ENCODE results near the gene DCST2. TPM values are rescaled to one million over a fixed set of nuclear protein-coding genes. Genes with fewer than 3 reads are reported as not detected.

DCST2 gene
- polyA plus RNA-seq, 4 donors: 1.9 to 27.1 (median 10.6) TPM

DNA sequence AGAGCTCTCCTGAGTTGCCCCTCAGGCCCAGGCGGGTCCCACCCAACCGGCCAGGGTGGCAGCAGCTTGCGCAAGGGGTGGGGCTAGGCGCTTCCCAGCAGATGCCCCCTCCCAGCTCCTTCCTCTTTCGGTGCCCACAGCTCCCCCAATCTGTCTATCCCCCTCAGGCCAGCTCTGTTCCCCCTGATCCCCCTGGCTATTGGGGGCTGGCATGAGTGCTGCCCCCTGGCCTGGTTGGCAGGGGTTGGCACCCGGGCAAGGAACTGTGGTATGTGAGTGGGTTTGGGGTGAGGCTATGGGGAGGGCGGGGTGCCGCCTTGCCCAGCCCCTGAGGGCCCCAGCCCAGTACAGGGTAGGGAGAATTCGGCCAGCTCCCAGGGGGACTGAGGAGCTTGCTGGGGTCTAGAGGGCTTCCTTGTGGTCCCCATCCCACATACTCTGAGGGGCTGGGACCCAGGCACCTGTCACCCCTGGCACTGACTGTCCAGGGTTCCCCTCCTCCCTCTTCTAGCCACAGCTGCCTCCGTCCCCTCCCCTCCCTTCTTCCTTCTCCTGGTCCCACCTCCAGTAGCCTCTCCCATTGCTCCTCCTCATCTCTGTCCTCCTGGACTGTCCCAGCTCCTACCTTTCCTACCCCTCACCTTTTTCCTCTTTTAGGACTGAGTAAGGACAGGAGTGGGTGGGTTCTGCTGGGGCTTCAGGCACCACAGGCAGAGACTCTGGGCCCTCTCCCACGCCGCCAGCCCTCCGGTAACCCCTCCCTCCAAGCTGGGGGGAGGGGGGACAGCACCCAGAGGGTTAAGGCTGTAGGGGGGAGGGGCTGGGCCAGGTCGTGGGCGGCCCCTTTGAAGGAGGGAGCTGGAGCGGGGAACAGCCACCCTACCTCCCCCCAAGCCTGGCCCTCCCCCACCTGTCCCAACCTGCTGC, 25.3 kb downstream of the DCST2 start:
- Histone ChIP-seq H3K4me3 (ENCODE audit: low read depth in 1 of 3, low read length in 3 of 3) (peak overlapping the region; percentile 23 to 60 (median 30)), H3K36me3 (ENCODE audit: control insufficient read depth in 3 of 3, insufficient read depth in 2 of 3, low read depth in 1 of 3, low read length in 3 of 3) (peaks cover 0 to 86% (median 4%) of the 10 kb centered on the region in 3 donors), H3K4me1 (ENCODE audit: control insufficient read depth in 3 of 3, insufficient read depth in 2 of 3, low read depth in 1 of 3, low read length in 2 of 3) (peaks cover 7 to 91% (median 41%) of the 10 kb centered on the region in 3 donors), H3K27ac (ENCODE audit: low read depth in 1 of 3, low read length in 2 of 3) (peak overlapping the region; percentile 64 to 96 (median 95)), H3K27me3 (ENCODE audit: control insufficient read depth in 3 of 3, insufficient read depth in 3 of 3, low read length in 3 of 3) (no peaks in the 10 kb centered on the region), H3K9me3 (ENCODE audit: control insufficient read depth in 2 of 2, insufficient read depth in 1 of 2, low read depth in 1 of 2, low read length in 1 of 2) (no peaks in the 10 kb centered on the region)
- FAIRE-seq (no peak), DNase-seq (peak in 1 of 2 donors; percentile 83)
- WGBS, 3 donors: 4 to 44% (median 44%) methylated on average over 12 to 16 of the region's 16 CpGs

DNA sequence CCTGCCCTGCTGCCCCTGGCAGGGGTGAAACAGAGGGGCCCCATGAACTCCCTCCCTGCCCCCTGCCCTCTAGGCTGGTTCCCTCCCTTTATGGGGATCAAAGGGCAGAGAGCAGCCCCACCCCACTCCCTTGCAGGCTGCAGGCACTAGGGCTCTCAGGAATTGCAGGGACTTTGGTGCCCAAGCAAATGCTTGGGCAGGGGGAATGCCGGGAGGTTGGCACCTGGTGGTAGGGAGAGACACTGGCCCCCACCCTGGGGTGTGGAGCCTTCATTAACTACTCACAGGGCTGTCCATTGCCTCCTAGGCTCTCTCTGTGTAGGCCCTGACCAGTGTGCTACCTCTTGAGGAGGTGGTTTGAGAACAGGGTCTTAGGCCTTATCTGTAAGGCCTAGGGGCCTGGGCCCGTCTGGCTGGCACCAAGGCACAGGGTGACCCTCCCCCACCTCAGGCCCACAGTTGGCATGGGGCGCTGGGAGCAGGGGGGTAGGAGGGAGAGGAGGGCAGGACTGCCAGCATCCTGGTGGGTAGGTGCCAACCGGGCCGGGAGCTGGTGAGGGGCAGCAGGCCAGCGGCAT, 26.2 kb downstream of the DCST2 start:
- Histone ChIP-seq H3K36me3 (ENCODE audit: control insufficient read depth in 3 of 3, insufficient read depth in 2 of 3, low read depth in 1 of 3, low read length in 3 of 3) (peaks cover 0 to 77% (median 4%) of the 10 kb centered on the region in 3 donors), H3K4me3 (ENCODE audit: low read depth in 1 of 3, low read length in 3 of 3) (peak overlapping the region in 2 of 3 donors; percentile 23 to 60), H3K9me3 (ENCODE audit: control insufficient read depth in 2 of 2, insufficient read depth in 1 of 2, low read depth in 1 of 2, low read length in 1 of 2) (no peaks in the 10 kb centered on the region), H3K27ac (ENCODE audit: low read depth in 1 of 3, low read length in 2 of 3) (peak overlapping the region; percentile 68 to 96 (median 95)), H3K27me3 (ENCODE audit: control insufficient read depth in 3 of 3, insufficient read depth in 3 of 3, low read length in 3 of 3) (no peaks in the 10 kb centered on the region), H3K4me1 (ENCODE audit: control insufficient read depth in 3 of 3, insufficient read depth in 2 of 3, low read depth in 1 of 3, low read length in 2 of 3) (peaks cover 7 to 81% (median 36%) of the 10 kb centered on the region in 3 donors)
- FAIRE-seq: no peak
- WGBS, 3 donors: 19 to 55% (median 47%) methylated on average over 6 of the region's 6 CpGs
- peak; percentile 82 to 99 for DNase-seq

DNA sequence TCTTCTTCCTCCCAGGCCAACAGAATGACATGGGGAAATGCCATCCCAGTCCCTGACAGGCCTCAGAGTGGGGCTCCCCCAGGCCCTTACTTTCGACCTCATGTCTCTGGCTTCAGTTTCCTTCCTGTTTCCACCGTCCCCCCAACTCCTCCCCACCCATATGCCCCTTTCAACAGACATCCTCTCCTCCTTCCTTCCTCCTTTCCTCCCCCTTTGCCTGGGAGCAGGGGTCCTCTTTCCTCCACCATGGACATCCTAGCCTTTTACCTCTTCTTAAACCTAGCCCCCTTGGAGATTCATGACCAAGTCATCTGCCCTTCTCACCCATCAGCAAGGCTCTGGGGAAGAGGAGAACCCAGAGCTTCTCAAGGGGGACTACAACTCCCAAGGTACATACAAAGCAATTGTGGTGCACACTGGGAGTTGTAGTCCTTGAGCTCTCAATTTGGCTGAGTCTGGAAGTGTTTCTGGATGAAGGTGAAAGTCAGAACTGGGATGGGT, 26.9 kb downstream of the DCST2 start:
- no peak for DNase-seq
- Histone ChIP-seq H3K36me3 (ENCODE audit: control insufficient read depth in 3 of 3, insufficient read depth in 2 of 3, low read depth in 1 of 3, low read length in 3 of 3) (peaks cover 0 to 70% (median 4%) of the 10 kb centered on the region in 3 donors), H3K9me3 (ENCODE audit: control insufficient read depth in 2 of 2, insufficient read depth in 1 of 2, low read depth in 1 of 2, low read length in 1 of 2) (no peaks in the 10 kb centered on the region), H3K4me3 (ENCODE audit: low read depth in 1 of 3, low read length in 3 of 3) (no peak overlapping the region), H3K27ac (ENCODE audit: low read depth in 1 of 3, low read length in 2 of 3) (peak overlapping the region; percentile 68 to 99 (median 96)), H3K27me3 (ENCODE audit: control insufficient read depth in 3 of 3, insufficient read depth in 3 of 3, low read length in 3 of 3) (no peaks in the 10 kb centered on the region), H3K4me1 (ENCODE audit: control insufficient read depth in 3 of 3, insufficient read depth in 2 of 3, low read depth in 1 of 3, low read length in 2 of 3) (peaks cover 7 to 74% (median 30%) of the 10 kb centered on the region in 3 donors)
- FAIRE-seq: no peak
- WGBS, 3 donors: 0 to 17% (median 11%) methylated on average over 2 of the region's 2 CpGs

DNA sequence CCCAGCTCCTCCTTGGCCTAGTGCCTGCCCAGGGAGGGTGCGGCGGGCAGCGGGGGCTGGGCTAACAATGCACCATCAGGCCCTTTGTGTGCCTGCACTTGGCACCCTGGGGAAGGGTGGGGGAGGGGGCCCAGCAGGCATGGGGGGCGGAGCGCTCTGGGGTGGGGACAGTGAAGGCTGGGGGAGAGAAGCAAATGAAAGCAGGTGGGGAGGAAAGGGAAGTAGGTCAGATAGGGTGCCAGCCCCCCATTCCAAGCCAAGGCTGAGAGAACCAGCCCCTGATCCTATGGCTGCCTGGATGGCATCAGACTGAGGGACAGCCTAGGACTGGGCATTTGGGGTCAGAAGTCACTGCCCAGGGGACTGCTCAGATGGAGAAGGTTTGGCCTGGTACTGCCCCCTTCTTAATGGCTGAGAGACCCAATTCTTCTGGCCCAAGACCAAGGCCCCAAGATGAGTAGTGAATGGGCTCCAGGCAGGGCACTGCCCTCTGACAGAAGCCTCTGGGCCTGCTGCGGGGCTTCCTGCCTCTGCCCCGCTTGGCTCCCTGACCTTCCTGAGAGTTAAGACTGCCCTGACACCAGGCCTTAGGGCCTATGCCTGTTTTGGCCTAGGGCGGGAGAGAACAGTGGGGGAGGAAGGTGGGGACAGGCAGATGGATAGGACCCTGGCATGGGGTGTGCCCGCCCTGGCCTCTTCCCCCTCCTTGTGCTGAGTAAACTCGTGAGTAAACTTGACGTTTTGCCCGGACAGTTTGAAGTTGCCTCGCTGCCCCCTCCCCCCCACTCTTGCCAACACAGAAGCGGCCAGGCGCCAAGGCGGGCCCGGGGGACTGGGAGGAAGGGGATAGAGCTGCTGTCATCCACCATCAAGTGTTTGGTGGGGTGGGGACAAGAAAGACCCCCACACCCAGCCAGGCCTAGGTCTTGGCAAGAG, 28.2 kb downstream of the DCST2 start:
- FAIRE-seq: no peak
- 14 to 41% (median 33%) methylated on average over 16 to 17 of the region's 17 CpGs for WGBS, 3 donors
- peaks cover 7 to 61% (median 19%) of the 10 kb centered on the region in 3 donors for H3K4me1 ChIP-seq (ENCODE audit: control insufficient read depth in 3 of 3, insufficient read depth in 2 of 3, low read depth in 1 of 3, low read length in 2 of 3)

DNA sequence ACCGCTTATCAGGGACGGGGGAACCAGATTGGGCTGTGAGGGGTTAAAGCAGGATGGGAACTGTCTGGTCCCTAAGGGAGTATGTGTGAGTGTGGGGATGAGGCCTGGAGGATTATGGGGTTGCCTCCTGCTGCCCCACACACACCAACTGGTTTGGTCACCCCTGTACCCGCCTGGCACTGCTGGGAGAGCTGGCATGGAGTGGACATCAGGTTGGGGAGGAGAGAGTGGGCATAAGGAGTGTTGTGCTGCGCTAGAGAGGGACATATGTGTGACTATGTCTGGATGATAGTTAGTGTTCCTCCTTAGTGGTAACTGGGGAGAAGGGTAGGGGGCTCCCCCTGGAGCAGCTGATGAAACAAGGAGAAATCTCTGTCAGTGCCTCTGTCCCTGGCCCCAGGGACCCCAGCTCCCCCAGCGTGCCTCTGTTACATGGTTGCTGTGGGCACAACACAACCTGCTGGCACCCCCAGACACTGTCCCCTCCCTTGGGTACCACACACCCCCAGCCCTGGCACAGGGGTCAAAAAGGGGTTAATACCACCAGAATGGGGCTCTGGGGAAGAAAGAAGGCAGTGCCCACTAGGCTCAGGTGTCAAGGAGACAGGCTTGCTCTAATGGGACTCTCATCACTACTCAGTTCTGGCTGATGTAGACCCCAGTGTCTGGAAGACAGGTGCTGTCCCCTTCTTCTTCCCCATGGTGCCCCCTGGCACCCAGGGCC, 29.1 kb downstream of the DCST2 start:
- peak overlapping the region; percentile 70 to 88 (median 77) for H3K4me3 ChIP-seq (ENCODE audit: low read depth in 1 of 3, low read length in 3 of 3)
- H3K9me3 ChIP-seq (ENCODE audit: control insufficient read depth in 2 of 2, insufficient read depth in 1 of 2, low read depth in 1 of 2, low read length in 1 of 2): no peaks in the 10 kb centered on the region
- no peaks in the 10 kb centered on the region for H3K27me3 ChIP-seq (ENCODE audit: control insufficient read depth in 3 of 3, insufficient read depth in 3 of 3, low read length in 3 of 3)
- peak overlapping the region; percentile 96 to 99 (median 98) for H3K27ac ChIP-seq (ENCODE audit: low read depth in 1 of 3, low read length in 2 of 3)
- DNase-seq (no peak), FAIRE-seq (no peak)
- H3K4me1 ChIP-seq (ENCODE audit: control insufficient read depth in 3 of 3, insufficient read depth in 2 of 3, low read depth in 1 of 3, low read length in 2 of 3): peaks cover 8 to 61% (median 21%) of the 10 kb centered on the region in 3 donors
- peaks cover 0 to 48% (median 0%) of the 10 kb centered on the region in 3 donors for H3K36me3 ChIP-seq (ENCODE audit: control insufficient read depth in 3 of 3, insufficient read depth in 2 of 3, low read depth in 1 of 3, low read length in 3 of 3)
- 9 to 30% (median 27%) methylated on average over 4 to 5 of the region's 5 CpGs for WGBS, 3 donors

More for the DNA sequence above, 28.2 kb downstream of the DCST2 start:
- H3K9me3 ChIP-seq (ENCODE audit: control insufficient read depth in 2 of 2, insufficient read depth in 1 of 2, low read depth in 1 of 2, low read length in 1 of 2): no peaks in the 10 kb centered on the region
- H3K4me3 ChIP-seq (ENCODE audit: low read depth in 1 of 3, low read length in 3 of 3): peak overlapping the region; percentile 4 to 88 (median 77)
- H3K27me3 ChIP-seq (ENCODE audit: control insufficient read depth in 3 of 3, insufficient read depth in 3 of 3, low read length in 3 of 3): no peaks in the 10 kb centered on the region
- peak in 1 of 2 donors; percentile 81 for DNase-seq
- peak overlapping the region; percentile 96 to 99 (median 98) for H3K27ac ChIP-seq (ENCODE audit: low read depth in 1 of 3, low read length in 2 of 3)
- peaks cover 0 to 57% (median 0%) of the 10 kb centered on the region in 3 donors for H3K36me3 ChIP-seq (ENCODE audit: control insufficient read depth in 3 of 3, insufficient read depth in 2 of 3, low read depth in 1 of 3, low read length in 3 of 3)

DNA sequence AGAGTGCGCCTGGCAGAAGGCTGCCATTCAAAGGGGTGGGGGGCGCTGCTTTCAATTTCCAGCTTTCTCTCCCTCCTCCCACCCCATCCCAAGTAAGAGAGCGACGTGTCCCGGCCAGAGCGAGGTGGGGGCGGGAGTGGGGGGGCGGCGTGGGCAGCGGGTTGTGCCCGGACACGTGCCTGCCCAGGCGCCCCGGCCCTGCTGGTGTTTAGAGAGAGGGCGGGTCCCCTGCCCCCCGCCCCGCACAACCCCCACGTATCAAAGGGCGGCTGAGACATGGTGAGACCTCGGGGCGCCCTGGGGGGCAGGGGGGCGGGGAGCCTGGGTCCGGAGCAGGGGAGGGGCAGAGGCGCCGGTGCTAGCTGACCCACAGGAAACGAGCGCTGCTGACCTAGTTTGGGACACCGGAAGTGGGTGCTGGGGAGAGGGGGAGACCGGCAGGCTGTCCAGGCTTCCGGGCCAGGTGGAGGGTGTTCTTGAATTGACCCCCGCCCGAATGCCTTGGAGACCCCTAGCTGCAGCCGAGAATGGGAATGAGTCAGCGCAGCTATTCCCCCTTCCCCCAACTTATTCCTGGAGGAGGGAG, 29.7 kb downstream of the DCST2 start:
- no peak for FAIRE-seq
- 1 to 5% (median 1%) methylated on average over 25 to 34 of the region's 34 CpGs for WGBS, 3 donors
- DNase-seq: peak; percentile 74 to 88
- no peaks in the 10 kb centered on the region for H3K27me3 ChIP-seq (ENCODE audit: control insufficient read depth in 3 of 3, insufficient read depth in 3 of 3, low read length in 3 of 3)
- H3K4me3 ChIP-seq (ENCODE audit: low read depth in 1 of 3, low read length in 3 of 3): peak overlapping the region; percentile 70 to 88 (median 77)
- H3K36me3 ChIP-seq (ENCODE audit: control insufficient read depth in 3 of 3, insufficient read depth in 2 of 3, low read depth in 1 of 3, low read length in 3 of 3): peaks cover 0 to 42% (median 0%) of the 10 kb centered on the region in 3 donors
- peak overlapping the region; percentile 96 to 99 (median 98) for H3K27ac ChIP-seq (ENCODE audit: low read depth in 1 of 3, low read length in 2 of 3)
- H3K4me1 ChIP-seq (ENCODE audit: control insufficient read depth in 3 of 3, insufficient read depth in 2 of 3, low read depth in 1 of 3, low read length in 2 of 3): peaks cover 8 to 61% (median 21%) of the 10 kb centered on the region in 3 donors
- H3K9me3 ChIP-seq (ENCODE audit: control insufficient read depth in 2 of 2, insufficient read depth in 1 of 2, low read depth in 1 of 2, low read length in 1 of 2): no peaks in the 10 kb centered on the region

DNA sequence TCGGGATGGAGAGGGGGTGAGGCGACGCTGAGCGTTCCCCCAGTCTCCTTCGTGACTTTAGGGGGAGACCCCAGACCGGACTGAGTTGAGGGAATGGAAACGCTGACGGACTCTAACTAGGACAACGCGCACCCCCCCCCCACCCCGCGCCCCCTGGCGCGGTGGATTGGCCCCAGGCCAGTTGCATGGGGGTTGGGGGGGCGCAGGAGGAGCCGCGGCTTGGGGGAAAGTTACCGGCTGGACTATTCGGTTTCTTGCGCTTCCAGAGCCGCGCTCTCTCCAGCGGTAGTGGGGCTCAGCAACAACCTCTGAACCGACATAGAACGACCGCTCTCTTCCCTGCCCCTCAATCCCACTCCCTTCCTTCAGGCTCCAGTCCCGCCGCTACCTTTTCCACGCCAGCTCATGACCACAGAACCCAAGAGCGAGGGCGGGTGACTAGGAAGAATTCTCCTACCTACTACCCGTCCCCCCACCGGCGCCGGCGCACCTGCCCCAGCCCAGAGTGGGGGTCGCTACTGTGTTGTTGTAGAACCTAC, 30.3 kb downstream of the DCST2 start:
- FAIRE-seq (no peak), DNase-seq (peak in 1 of 2 donors; percentile 59)
- H3K4me1 ChIP-seq (ENCODE audit: control insufficient read depth in 3 of 3, insufficient read depth in 2 of 3, low read depth in 1 of 3, low read length in 2 of 3): peaks cover 8 to 57% (median 21%) of the 10 kb centered on the region in 3 donors
- peak overlapping the region; percentile 96 to 99 (median 98) for H3K27ac ChIP-seq (ENCODE audit: low read depth in 1 of 3, low read length in 2 of 3)
- peaks cover 0 to 36% (median 0%) of the 10 kb centered on the region in 3 donors for H3K36me3 ChIP-seq (ENCODE audit: control insufficient read depth in 3 of 3, insufficient read depth in 2 of 3, low read depth in 1 of 3, low read length in 3 of 3)
- H3K4me3 ChIP-seq (ENCODE audit: low read depth in 1 of 3, low read length in 3 of 3): peak overlapping the region; percentile 70 to 88 (median 77)
- no peaks in the 10 kb centered on the region for H3K27me3 ChIP-seq (ENCODE audit: control insufficient read depth in 3 of 3, insufficient read depth in 3 of 3, low read length in 3 of 3)
- no peaks in the 10 kb centered on the region for H3K9me3 ChIP-seq (ENCODE audit: control insufficient read depth in 2 of 2, insufficient read depth in 1 of 2, low read depth in 1 of 2, low read length in 1 of 2)
- WGBS, 3 donors: 0 to 1% (median 0%) methylated on average over 33 to 37 of the region's 37 CpGs

All from small intestine (tissue), 7 donors.